OCI-LY7 (cell line): ENCODE data around the gene ANKRD66. TPM values are rescaled to one million over a fixed set of nuclear protein-coding genes. Genes with fewer than 3 reads are reported as not detected.

ENCODE experiments used
- BruUV-seq: library from RNA; stranded (reverse); fragments of 400-500 nt; replicated peaks from 2 replicates; lab custom pipeline; 2021; lab: Mats Ljungman, UMichigan
- CTCF ChIA-PET: fragments of 300-600 bp; sonication (Branson Sonifier 250); formaldehyde crosslinking; loops from one replicate; lab custom pipeline; 2022; ENCODE audit warnings: antibody characterized with exemption; ENCODE audit not compliant: unreplicated experiment; lab: Charles Lee
- POLR2A ChIA-PET: fragments of 300-600 bp; sonication (Branson Sonifier 250); formaldehyde crosslinking; loops from one replicate; lab custom pipeline; 2022; ENCODE audit warnings: antibody characterized with exemption; lab: Charles Lee
- DNase-seq: peaks from one replicate; pipeline ENCODE4 v3.0.0-alpha.2; 2015; ENCODE audit warnings: low spot score
- H2AFZ ChIP-seq: fragments of 200-600 bp; sonication (generic), shearing (Covaris generic); 2 replicates; pipeline ENCODE4 v1.6.1; 2014; ENCODE audit warnings: mild to moderate bottlenecking, antibody characterized with exemption, low read length, moderate library complexity
- H3K27ac ChIP-seq: fragments of 200-600 bp; sonication (generic); 2 replicates; pipeline ENCODE4 v1.5.1; 2014; ENCODE audit warnings: mixed run types, low read depth, mild to moderate bottlenecking, moderate library complexity, low read length, inconsistent platforms; ENCODE audit not compliant: poor library complexity, severe bottlenecking
- H3K36me3 ChIP-seq: fragments of 200-600 bp; sonication (generic); 2 replicates; pipeline ENCODE4 v1.6.1; 2014; ENCODE audit warnings: mild to moderate bottlenecking, antibody characterized with exemption, low read length, moderate library complexity, mixed read lengths; ENCODE audit not compliant: insufficient read depth
- H3K4me1 ChIP-seq: fragments of 200-600 bp; sonication (generic); 2 replicates; pipeline ENCODE4 v1.5.1; 2014; ENCODE audit warnings: mild to moderate bottlenecking, low read length; ENCODE audit not compliant: insufficient read depth, poor library complexity, severe bottlenecking
- H3K4me2 ChIP-seq: fragments of 200-600 bp; sonication (generic); 2 replicates; pipeline ENCODE4 v1.6.1; 2014; ENCODE audit warnings: mild to moderate bottlenecking, low read length
- H3K4me3 ChIP-seq: fragments of 200-600 bp; sonication (generic); 2 replicates; pipeline ENCODE4 v1.5.1; 2014; ENCODE audit warnings: mild to moderate bottlenecking, low read depth, low read length; ENCODE audit not compliant: poor library complexity, severe bottlenecking
- H3K79me2 ChIP-seq: fragments of 200-600 bp; sonication (generic); 2 replicates; pipeline ENCODE4 v1.6.1; 2016; ENCODE audit warnings: low read depth, mild to moderate bottlenecking, low read length, moderate library complexity, mixed read lengths; ENCODE audit not compliant: insufficient read depth
- H3K9me2 ChIP-seq: fragments of 200-600 bp; sonication (generic); 2 replicates; pipeline ENCODE4 v1.6.1; 2016; ENCODE audit warnings: mild to moderate bottlenecking, low read length, mixed read lengths; ENCODE audit not compliant: insufficient read depth
- H3K9me3 ChIP-seq: fragments of 200-600 bp; sonication (generic); 2 replicates; pipeline ENCODE4 v1.6.1; 2014; ENCODE audit warnings: mild to moderate bottlenecking, mixed run types, low read length, mixed read lengths
- H4K20me1 ChIP-seq: fragments of 200-600 bp; sonication (generic); 2 replicates; pipeline ENCODE4 v1.6.1; 2014; ENCODE audit warnings: mild to moderate bottlenecking, antibody characterized with exemption, low read length, moderate library complexity, mixed read lengths; ENCODE audit not compliant: insufficient read depth
- EZH2phosphoT487 ChIP-seq: fragments of 200-600 bp; sonication (generic); IDR thresholded peaks from 2 replicates; pipeline ENCODE4 v1.6.1; 2018; ENCODE audit warnings: low read depth, borderline replicate concordance, mild to moderate bottlenecking, mixed run types, antibody characterized with exemption, low read length, moderate library complexity, mixed read lengths
- intact Hi-C: fragments of 100-400 bp; cut with micrococcal nuclease; formaldehyde crosslinking; loops from one replicate; pipeline ENCODE4 v1.10.0; 2022; ENCODE audit not compliant: unreplicated experiment
- total RNA-seq, 2 experiments: library from RNA; depleted of rRNA in 1 of 2; stranded (reverse); fragments of >200 nt in 1 of 2; shearing (Covaris generic) in 1 of 2; gene quantifications; 2 replicates each; pipeline ENCODE4 v1.2.3, GENCODE V29; 2014 to 2022
- TF ChIP-seq, protein P1 (sequence below): fragments of 200-600 bp; sonication (generic); conservative IDR thresholded peaks from 2 replicates; pipeline ENCODE4 v1.5.1; 2014; ENCODE audit warnings: mild to moderate bottlenecking, antibody characterized with exemption, low read length, moderate library complexity, mixed read lengths

ANKRD66 gene
- total RNA-seq, 2 experiments from 2014 or later: not detected

DNA sequence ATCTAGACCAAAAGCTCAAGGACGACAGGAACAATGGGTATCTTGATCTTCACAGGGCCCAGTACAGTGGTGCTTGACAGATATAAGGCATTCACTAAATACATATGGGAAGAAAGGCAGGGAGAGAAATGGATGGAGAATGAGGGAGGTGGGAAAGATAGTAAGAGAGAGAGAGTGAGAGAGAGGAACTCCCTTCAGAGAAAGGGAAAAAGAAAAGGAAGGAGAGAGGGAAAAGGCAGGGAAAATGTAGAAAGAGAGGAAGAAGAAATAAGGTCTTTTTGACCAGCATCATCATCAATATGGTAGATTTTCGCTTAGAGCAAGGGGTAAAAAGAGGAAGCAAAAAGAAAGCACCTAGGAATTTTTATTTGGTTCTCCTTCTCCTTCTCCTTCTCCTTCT lies 760 bp upstream of the ANKRD66 start:
- no peak for DNase-seq
- TF ChIP-seq, protein P1, sequence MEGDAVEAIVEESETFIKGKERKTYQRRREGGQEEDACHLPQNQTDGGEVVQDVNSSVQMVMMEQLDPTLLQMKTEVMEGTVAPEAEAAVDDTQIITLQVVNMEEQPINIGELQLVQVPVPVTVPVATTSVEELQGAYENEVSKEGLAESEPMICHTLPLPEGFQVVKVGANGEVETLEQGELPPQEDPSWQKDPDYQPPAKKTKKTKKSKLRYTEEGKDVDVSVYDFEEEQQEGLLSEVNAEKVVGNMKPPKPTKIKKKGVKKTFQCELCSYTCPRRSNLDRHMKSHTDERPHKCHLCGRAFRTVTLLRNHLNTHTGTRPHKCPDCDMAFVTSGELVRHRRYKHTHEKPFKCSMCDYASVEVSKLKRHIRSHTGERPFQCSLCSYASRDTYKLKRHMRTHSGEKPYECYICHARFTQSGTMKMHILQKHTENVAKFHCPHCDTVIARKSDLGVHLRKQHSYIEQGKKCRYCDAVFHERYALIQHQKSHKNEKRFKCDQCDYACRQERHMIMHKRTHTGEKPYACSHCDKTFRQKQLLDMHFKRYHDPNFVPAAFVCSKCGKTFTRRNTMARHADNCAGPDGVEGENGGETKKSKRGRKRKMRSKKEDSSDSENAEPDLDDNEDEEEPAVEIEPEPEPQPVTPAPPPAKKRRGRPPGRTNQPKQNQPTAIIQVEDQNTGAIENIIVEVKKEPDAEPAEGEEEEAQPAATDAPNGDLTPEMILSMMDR: no peak
- TF ChIP-seq EZH2phosphoT487: no peak
- BruUV-seq: no TSS peak
- POLR2A ChIA-PET: interaction anchor here (0.6 to 0.7 kb wide), 2 partner anchors 124 to 565 kb away, joined by 3 to 6 read pairs; no protein-coding TSS in a partner anchor
- Histone ChIP-seq H3K9me3 (no peaks in the 10 kb centered on the region), H3K9me2 (no peaks in the 10 kb centered on the region), H3K4me3 (no peak overlapping the region), H3K36me3 (no peaks in the 10 kb centered on the region), H3K4me2 (no peak overlapping the region), H2AFZ (no peak overlapping the region), H3K79me2 (no peaks in the 10 kb centered on the region), H3K27ac (no peak overlapping the region), H3K4me1 (no peaks in the 10 kb centered on the region), H4K20me1 (no peaks in the 10 kb centered on the region)
- intact Hi-C loops: no loop called here
- CTCF ChIA-PET: no interaction called here

DNA sequence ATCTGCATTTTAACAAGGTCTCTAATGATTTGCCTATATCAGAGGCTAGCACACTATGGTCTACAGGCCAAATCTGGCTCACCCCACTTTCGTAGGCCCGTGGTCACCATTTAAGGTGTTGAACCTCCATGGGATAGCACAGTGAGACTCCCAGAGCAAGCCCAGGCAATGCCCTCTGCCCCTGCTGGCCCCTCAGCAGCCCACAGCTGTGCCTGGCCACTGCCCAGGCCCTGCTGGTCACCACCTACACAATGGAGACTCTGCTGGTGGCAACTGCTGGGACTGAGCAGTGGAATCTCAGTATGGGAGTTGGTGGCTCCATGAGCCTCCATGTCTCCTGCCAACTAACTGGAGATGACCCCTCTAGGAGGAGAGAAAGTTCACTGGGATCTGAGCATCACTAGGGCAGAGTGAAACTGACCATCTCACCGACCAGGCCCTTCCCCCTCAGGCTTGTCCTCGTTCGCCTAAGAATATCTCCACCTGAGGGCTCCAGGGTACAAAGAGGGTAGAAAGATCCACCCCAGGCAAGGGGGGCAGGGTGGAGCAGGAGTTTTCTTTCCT lies 2.3 kb downstream of the ANKRD66 start:
- TF ChIP-seq, protein P1: no peak
- TF ChIP-seq EZH2phosphoT487: no peak
- H3K9me2 ChIP-seq: no peaks in the 10 kb centered on the region
- no TSS peak for BruUV-seq

DNA sequence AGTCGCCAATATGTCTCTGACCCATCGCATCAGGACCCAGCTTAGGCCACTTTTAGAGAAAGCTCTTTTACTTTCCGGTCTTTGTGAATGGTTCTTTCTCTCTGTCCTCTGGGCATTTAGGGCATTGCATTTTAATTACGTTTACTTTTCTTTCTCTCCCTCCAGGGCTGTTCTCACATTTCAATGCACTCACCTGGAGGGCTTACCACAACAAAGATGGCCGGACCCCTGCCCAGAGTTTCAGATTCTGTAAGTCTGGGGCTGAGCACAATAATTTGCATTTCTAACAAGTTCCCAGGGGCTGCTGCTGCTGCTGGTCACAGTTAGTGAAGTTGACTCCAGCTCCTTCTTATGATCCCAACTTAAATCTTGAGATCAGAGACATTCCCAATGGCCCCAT lies 3.0 kb downstream of the ANKRD66 start:
- intact Hi-C loops: no loop called here
- no peak for DNase-seq
- no peaks in the 10 kb centered on the region for H3K36me3 ChIP-seq
- CTCF ChIA-PET: interaction anchor here (0.6 kb wide), 1 partner anchor 688 kb away, joined by 3 read pairs; no protein-coding TSS in a partner anchor
- H3K4me1 ChIP-seq: no peaks in the 10 kb centered on the region
- no peaks in the 10 kb centered on the region for H3K9me3 ChIP-seq
- no peaks in the 10 kb centered on the region for H3K9me2 ChIP-seq
- POLR2A ChIA-PET: interaction anchor here (0.6 to 0.7 kb wide), 2 partner anchors 36 to 285 kb away, joined by 3 to 10 read pairs; no protein-coding TSS in a partner anchor
- H3K4me3 ChIP-seq: no peak overlapping the region
- H3K27ac ChIP-seq: no peak overlapping the region
- no peak overlapping the region for H2AFZ ChIP-seq
- H3K79me2 ChIP-seq: no peaks in the 10 kb centered on the region
- no TSS peak for BruUV-seq
- no peak for TF ChIP-seq EZH2phosphoT487
- TF ChIP-seq, protein P1: no peak
- H3K4me2 ChIP-seq: no peak overlapping the region
- no peaks in the 10 kb centered on the region for H4K20me1 ChIP-seq

More for the DNA sequence above, 2.3 kb downstream of the ANKRD66 start:
- no peak overlapping the region for H3K27ac ChIP-seq
- DNase-seq: no peak
- ChIA-PET CTCF (interaction anchor here (0.6 kb wide), 1 partner anchor 689 kb away, joined by 3 read pairs; no protein-coding TSS in a partner anchor), POLR2A (interaction anchor here (0.7 kb wide), 2 partner anchors 35 to 45 kb away, joined by 8 to 10 read pairs; no protein-coding TSS in a partner anchor)
- H3K79me2 ChIP-seq: no peaks in the 10 kb centered on the region
- no peak overlapping the region for H3K4me3 ChIP-seq
- H4K20me1 ChIP-seq: no peaks in the 10 kb centered on the region
- H3K4me2 ChIP-seq: no peak overlapping the region
- H3K9me3 ChIP-seq: no peaks in the 10 kb centered on the region
- no peaks in the 10 kb centered on the region for H3K4me1 ChIP-seq
- no peak overlapping the region for H2AFZ ChIP-seq
- H3K36me3 ChIP-seq: no peaks in the 10 kb centered on the region
- intact Hi-C loops: no loop called here
